SK-MEL-5 (cell line): ENCODE measurements around the gene DAPP1. TPM values are rescaled to one million over a fixed set of nuclear protein-coding genes. Genes with fewer than 3 reads are reported as not detected.

Source experiments
- DNase-seq: peaks from one replicate; pipeline ENCODE4 v3.0.0-alpha.2; 2016; ENCODE audit warnings: low read depth, low spot score
- in situ Hi-C: cut with HindIII; loops from 2 replicates; pipeline ENCODE4 v1.10.0; 2016; ENCODE audit warnings: low sequenced_read_pairs, high pct_unique_total_duplicates, low pct_unique_long_range_greater_than_20kb
- total RNA-seq: library from RNA; depleted of rRNA; stranded (reverse); fragments of >200 nt; shearing (Covaris generic); gene quantifications from 2 replicates; pipeline ENCODE4 v1.2.3, GENCODE V29; 2014

DAPP1 gene
- total RNA-seq, 1 experiment from 2014 or later = not detected

DNA sequence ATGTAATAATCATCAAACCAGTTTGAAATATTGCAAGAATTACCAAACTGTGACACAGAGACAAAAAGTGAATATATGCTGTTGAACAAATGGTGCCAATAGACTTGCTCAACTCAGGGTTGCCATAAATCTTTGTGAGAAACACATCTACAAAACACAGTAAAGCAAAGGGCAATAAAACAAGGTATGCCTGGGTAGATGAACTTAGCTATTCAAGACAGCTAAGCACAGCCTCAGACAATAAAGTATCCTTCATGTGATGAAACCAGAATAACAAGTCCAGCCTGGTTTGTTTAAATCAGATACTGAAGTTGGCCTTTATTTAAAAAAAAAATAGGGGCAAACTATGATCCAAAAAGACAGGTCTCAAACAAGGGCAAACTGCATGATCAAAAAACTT is 58.4 kb downstream of the DAPP1 start:
- in situ Hi-C loops = no loop called here
- no peak for DNase-seq

GRCh38 chr4:99876946-99877345 is 60.3 kb downstream of the DAPP1 start:
- in situ Hi-C loops = no loop called here
- peak; percentile 17 for DNase-seq

- DNase-seq = no peak
- in situ Hi-C loops = no loop called here
These were observed 62.0 kb downstream of the DAPP1 start for GRCh38 chr4:99878604-99879003.

DNA sequence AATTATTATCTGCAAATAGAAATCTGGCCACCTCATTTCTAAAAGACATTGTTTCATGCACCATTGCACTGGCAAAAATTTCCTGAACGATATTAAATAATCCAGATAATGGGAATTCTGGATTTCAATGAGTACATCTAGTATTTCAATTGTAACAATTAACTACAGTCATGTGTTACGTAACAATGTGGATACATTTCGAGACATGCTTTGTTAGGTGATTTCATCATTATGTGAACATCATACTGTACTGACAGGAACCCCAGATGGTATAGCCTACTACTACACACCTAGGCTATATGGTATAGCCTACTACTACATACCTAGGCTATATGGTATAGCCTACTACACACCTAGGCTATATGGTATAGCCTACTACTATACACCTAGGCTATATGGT is 62.8 kb downstream of the DAPP1 start:
- in situ Hi-C loops = no loop called here
- DNase-seq = no peak

DNA sequence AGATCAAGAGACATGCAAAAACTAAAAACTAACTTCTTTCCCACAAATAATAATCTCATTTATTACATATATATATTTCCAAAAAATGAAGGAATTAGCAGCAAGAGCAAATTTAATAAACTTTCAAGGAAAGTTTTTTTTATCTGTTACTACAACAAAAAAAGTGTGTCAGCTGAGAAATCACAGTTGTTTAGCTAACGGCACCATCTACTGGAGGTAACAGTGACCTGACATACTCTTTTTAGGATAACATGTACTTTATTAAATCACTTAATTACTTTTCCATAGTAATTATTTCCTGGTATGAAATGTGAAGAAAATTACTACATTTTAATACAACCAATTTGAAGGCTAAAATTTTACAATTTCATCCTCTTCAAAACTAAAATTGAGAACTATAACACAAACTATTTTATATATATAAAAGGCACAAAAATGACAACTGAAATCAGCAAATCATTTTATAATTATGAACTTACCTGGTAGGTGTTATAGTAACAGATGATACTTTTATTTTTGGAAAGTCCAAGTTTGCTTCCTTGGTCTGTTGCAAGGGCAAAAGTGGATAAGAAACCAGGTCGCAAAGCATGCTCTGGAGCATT is 68.5 kb downstream of the DAPP1 start:
- DNase-seq = peak; percentile 51
- in situ Hi-C loops = no loop called here

GRCh38 chr4:99885687-99886086 is 69.1 kb downstream of the DAPP1 start:
- in situ Hi-C loops = no loop called here

DNA sequence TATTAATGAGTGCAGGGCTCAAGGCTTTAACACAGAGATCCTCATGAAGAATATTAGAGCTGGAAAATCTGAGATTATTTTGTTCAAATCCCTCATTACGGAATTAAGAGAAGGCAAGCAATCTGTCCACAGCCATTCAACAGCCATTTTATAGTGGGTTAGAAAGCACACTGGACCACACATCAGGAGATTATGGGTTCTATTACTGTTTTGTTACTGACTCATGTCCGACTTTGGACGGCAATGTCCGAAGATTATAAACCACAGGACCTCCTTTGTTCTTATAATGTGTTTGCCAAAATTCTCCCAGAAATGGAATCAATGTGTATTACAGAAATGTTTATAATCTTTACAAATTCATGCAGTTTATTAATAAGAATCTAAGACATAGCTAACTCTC is 69.5 kb downstream of the DAPP1 start:
- in situ Hi-C loops = no loop called here
- peak; percentile 8 for DNase-seq

More at GRCh38 chr4:99885687-99886086, 69.1 kb downstream of the DAPP1 start:
- no peak for DNase-seq

DNA sequence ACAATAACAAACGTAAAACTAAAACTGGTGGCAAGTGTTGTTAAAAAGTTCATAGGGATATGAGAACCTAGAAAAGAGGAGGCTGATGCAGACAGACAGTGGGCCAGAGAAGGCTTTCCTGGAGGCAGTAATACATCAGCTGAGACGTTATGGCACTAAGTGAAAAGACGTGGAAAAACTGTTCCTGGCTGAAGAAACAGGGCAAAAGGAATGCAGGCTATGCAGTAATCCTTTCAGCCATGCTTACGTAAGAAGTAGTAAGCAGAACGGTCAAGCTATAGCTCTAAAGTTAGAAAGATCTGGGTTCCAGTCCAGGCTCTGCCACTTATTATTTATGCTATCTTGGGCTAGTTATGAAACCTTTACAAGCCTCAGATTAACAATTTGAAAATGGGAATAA is 71.2 kb downstream of the DAPP1 start:
- in situ Hi-C loops = no loop called here
- peak; percentile 11 for DNase-seq

GRCh38 chr4:99891351-99891750 is 74.7 kb downstream of the DAPP1 start:
- in situ Hi-C loops = no loop called here
- no peak for DNase-seq

DNA sequence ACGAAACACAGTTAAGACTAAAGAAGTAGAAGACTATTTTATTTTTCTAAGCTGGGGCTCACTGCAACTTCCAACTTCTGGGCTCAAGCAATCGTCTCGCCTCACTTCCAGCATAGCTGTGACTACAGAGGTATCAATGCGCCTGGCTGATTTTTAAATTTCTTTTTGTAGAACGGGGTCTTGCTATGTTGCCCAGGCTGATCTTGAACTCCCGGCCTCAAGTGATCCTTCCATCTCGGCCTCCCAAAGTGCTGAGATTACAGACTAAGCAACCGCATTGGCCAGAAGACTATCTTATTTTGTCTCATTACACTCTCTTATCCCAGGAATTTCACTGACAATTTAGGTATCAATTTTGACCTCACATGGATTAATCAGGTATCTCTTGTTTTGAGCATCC is 76.4 kb downstream of the DAPP1 start:
- no peak for DNase-seq
- in situ Hi-C loops = no loop called here

- in situ Hi-C loops = no loop called here
- no peak for DNase-seq
These were observed 77.2 kb downstream of the DAPP1 start for GRCh38 chr4:99893839-99894160.

DNA sequence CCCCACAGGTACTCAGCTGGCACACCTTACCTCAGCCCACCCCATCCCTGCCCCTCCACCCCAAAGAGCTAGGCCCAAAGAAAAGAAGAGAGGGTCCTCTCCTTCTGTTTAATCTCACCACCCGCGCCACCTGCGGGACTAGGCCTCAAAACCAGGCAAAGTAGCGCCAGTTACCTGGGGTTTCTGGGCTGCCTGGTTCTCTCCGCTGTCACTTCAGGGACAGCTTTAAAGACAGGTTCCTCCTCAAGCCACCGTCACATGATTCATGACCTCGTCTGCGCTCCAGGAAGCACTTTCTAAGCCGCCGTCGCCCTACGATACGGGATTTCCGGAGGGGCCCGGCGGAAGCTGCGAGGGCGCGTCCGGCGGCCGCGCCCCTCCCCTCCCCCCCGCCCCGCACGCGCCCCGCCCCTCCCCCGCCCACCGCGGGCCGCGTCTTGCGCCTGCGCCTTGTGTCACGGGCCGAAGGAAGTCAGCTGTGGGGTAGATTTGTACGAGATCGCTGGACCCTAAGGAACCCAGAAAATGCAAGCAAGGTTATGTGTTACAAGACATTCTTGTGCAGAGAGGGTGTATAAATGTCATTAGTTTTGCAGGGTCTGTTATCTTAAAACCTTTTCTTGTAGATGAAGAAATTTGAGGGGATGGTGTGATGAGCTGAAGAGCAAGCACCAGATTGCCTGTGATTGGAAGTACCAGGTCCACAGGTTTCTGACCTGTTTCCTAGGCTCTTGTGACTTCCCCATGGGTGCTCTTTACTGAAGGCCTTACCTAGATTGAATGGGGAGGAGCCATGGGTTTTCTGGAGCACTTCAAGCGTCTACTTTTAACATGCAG is 77.8 kb downstream of the DAPP1 start, which contains the start of gene LAMTOR3:
TSS of gene LAMTOR3 (minus strand) at position 267 of the 837 bp plus-strand sequence. CDS start 464 bp downstream, outside the sequence.
- in situ Hi-C loops = no loop called here
- peak; percentile 88 for DNase-seq

- no peak for DNase-seq
- in situ Hi-C loops = no loop called here
These were observed 78.4 kb downstream of the DAPP1 start for GRCh38 chr4:99894998-99895397.

DNA sequence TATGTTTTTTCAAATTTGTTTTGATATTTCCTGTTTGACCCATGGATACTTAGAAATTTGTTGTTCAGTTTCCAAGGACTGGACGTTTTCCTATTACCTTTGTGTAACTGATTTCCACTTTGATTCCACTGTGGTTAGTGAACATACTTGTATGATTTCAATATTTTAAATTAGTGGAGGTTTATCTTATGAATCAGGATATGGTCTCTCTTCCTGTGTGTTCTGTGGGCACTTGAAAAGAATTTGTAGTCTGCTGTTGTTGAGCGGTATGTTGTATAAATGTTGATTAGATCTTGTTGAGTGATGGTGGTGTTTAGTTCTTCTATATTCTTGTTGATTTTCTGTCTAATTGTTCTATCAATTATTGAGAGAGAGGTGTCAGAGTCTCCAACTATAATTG is 98.8 kb downstream of the DAPP1 start:
- no peak for DNase-seq
- in situ Hi-C loops = no loop called here

GRCh38 chr4:99917575-99917974 is 100.9 kb downstream of the DAPP1 start:
- in situ Hi-C loops = no loop called here
- no peak for DNase-seq

- in situ Hi-C loops = no loop called here
These were observed 102.0 kb downstream of the DAPP1 start for GRCh38 chr4:99918656-99919055.

More at GRCh38 chr4:99918656-99919055, 102.0 kb downstream of the DAPP1 start:
- DNase-seq = no peak
